Loucy (cell line): ENCODE results near the gene PIP5K1A.
"Not testable (repeated sequence)": the region's sequence is repeated elsewhere in the genome, so short reads cannot be mapped to it uniquely, and the experiment has no call there.

Experiments
- H2AFZ ChIP-seq: fragments of 200-600 bp; sonication (generic); 2 replicates; pipeline ENCODE4 v1.6.0; 2016; ENCODE audit warnings: antibody characterized with exemption, mild to moderate bottlenecking, low read length, moderate library complexity
- H3F3A ChIP-seq: fragments of 200-600 bp; 2 replicates; pipeline ENCODE4 v1.6.0; 2016; ENCODE audit warnings: antibody characterized with exemption, low read depth, mild to moderate bottlenecking
- H3K27me3 ChIP-seq: fragments of 200-600 bp; sonication (generic); 2 replicates; pipeline ENCODE4 v1.6.1; 2014; ENCODE audit warnings: low read length, mild to moderate bottlenecking; ENCODE audit not compliant: insufficient read depth, poor library complexity, severe bottlenecking
- H3K36me3 ChIP-seq: fragments of 200-600 bp; sonication (generic); 2 replicates; pipeline ENCODE4 v1.6.1; 2016; ENCODE audit warnings: low read length; ENCODE audit not compliant: insufficient read depth
- H3K4me1 ChIP-seq: fragments of 200-600 bp; sonication (generic); 2 replicates; pipeline ENCODE4 v1.5.1; 2014; ENCODE audit warnings: low read length, mild to moderate bottlenecking; ENCODE audit not compliant: insufficient read depth, poor library complexity, severe bottlenecking
- H3K4me2 ChIP-seq: fragments of 200-600 bp; sonication (generic); 2 replicates; pipeline ENCODE4 v1.6.0; 2014; ENCODE audit warnings: antibody characterized with exemption, low read length, low read depth, mild to moderate bottlenecking; ENCODE audit not compliant: poor library complexity, severe bottlenecking
- H3K4me3 ChIP-seq: fragments of 200-600 bp; sonication (generic); 2 replicates; pipeline ENCODE4 v1.5.1; 2014; ENCODE audit warnings: low read length, mild to moderate bottlenecking, mixed read lengths; ENCODE audit not compliant: poor library complexity, severe bottlenecking
- H3K79me2 ChIP-seq: fragments of 200-600 bp; sonication (generic); 2 replicates; pipeline ENCODE4 v1.6.1; 2014; ENCODE audit warnings: low read length; ENCODE audit not compliant: insufficient read depth
- H3K9ac ChIP-seq: fragments of 200-600 bp; sonication (generic); 2 replicates; pipeline ENCODE4 v1.6.0; 2014; ENCODE audit warnings: mild to moderate bottlenecking, low read depth, low read length, moderate library complexity; ENCODE audit not compliant: poor library complexity, severe bottlenecking
- H3K9me2 ChIP-seq: fragments of 200-600 bp; sonication (generic); replicated peaks from 2 replicates; pipeline ENCODE4 v1.6.1; 2016; ENCODE audit warnings: low read depth, low read length, mixed read lengths
- H3K9me3 ChIP-seq: fragments of 200-600 bp; sonication (generic); 2 replicates; pipeline ENCODE4 v1.6.1; 2014; ENCODE audit warnings: mild to moderate bottlenecking, antibody characterized with exemption, low read length, low read depth; ENCODE audit not compliant: insufficient read depth
- H4K20me1 ChIP-seq: fragments of 200-600 bp; sonication (generic); 2 replicates; pipeline ENCODE4 v1.6.0; 2014; ENCODE audit warnings: antibody characterized with exemption, low read length, mild to moderate bottlenecking; ENCODE audit not compliant: insufficient read depth, poor library complexity, severe bottlenecking
- CTCF ChIP-seq: fragments of 200-600 bp; sonication (generic); conservative IDR thresholded peaks from 2 replicates; pipeline ENCODE4 v1.5.1; 2014; ENCODE audit warnings: mild to moderate bottlenecking, antibody characterized with exemption, low read length
- EZH2phosphoT487 ChIP-seq: fragments of 200-600 bp; IDR thresholded peaks from 2 replicates; pipeline ENCODE4 v1.6.1; 2018; ENCODE audit warnings: antibody characterized with exemption, mild to moderate bottlenecking, moderate library complexity, borderline replicate concordance

The PIP5K1A gene

DNA sequence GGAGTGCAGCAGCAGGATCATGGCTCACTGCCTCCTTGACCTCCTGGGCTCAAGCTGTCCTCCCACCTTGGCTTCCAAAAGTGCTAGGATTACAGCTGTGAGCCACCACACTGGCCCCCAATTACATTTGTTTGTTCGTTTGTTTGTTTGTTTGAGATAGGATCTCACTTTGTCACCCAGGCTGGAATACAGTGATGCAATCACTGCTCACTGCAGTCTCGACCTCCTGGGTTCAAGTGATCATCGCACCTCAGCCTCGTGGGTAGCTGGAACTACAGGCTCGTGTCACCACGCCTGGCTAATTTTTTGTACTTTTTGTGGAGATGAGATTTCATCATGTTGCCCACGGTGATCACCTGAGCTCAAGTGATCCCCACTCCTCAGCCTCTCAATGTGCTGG is 6.3 kb upstream of the PIP5K1A start:
- peaks cover 21% of the 10 kb centered on the region for H3K4me1 ChIP-seq
- TF ChIP-seq EZH2phosphoT487: no peak
- TF ChIP-seq CTCF: no peak
- H3K79me2 ChIP-seq: peaks cover 29% of the 10 kb centered on the region
- H4K20me1 ChIP-seq: peaks cover 17% of the 10 kb centered on the region
- H3K27me3 ChIP-seq: no peaks in the 10 kb centered on the region
- H3K36me3 ChIP-seq: no peaks in the 10 kb centered on the region
- no peak overlapping the region for H3K9ac ChIP-seq
- no peak overlapping the region for H3K4me2 ChIP-seq
- no peaks in the 10 kb centered on the region; the same call in 1 of the 2 replicates for H3F3A ChIP-seq
- no peak overlapping the region for H3K4me3 ChIP-seq
- H3K9me2 ChIP-seq: no peaks in the 10 kb centered on the region
- no peaks in the 10 kb centered on the region for H3K9me3 ChIP-seq
- no peak overlapping the region for H2AFZ ChIP-seq

GRCh38 chr1:151193304-151193703 is 5.0 kb upstream of the PIP5K1A start:
- Histone ChIP-seq H3K4me2 (no peak overlapping the region), H3K9ac (no peak overlapping the region), H3K27me3 (no peaks in the 10 kb centered on the region), H3K79me2 (peaks cover 16% of the 10 kb centered on the region), H3K9me3 (no peaks in the 10 kb centered on the region), H3K4me1 (peaks cover 15% of the 10 kb centered on the region), H4K20me1 (peaks cover 9% of the 10 kb centered on the region), H2AFZ (no peak overlapping the region), H3K4me3 (no peak overlapping the region), H3K9me2 (no peaks in the 10 kb centered on the region), H3K36me3 (no peaks in the 10 kb centered on the region), H3F3A (no peaks in the 10 kb centered on the region; the same call in 1 of the 2 replicates)
- TF ChIP-seq EZH2phosphoT487 (no peak), CTCF (no peak)

- TF ChIP-seq CTCF (no peak), EZH2phosphoT487 (no peak)
- Histone ChIP-seq H3K36me3 (no peaks in the 10 kb centered on the region), H3K4me1 (peaks cover 11% of the 10 kb centered on the region), H4K20me1 (peaks cover 6% of the 10 kb centered on the region), H3K9ac (no peak overlapping the region), H3K4me3 (no peak overlapping the region), H3K4me2 (no peak overlapping the region), H2AFZ (no peak overlapping the region), H3K27me3 (no peaks in the 10 kb centered on the region), H3F3A (no peaks in the 10 kb centered on the region; the same call in 1 of the 2 replicates), H3K9me2 (no peaks in the 10 kb centered on the region), H3K79me2 (peaks cover 16% of the 10 kb centered on the region), H3K9me3 (no peaks in the 10 kb centered on the region)
Measured at GRCh38 chr1:151193856-151194255, 4.5 kb upstream of the PIP5K1A start.

- Histone ChIP-seq H3K4me1 (peaks cover 11% of the 10 kb centered on the region), H3K79me2 (peaks cover 17% of the 10 kb centered on the region), H4K20me1 (peaks cover 11% of the 10 kb centered on the region)
- H3K27me3 ChIP-seq, H3K9ac ChIP-seq, H3K9me3 ChIP-seq, H3K9me2 ChIP-seq, H3K36me3 ChIP-seq, H3K4me2 ChIP-seq, H3K4me3 ChIP-seq, H3F3A ChIP-seq, H2AFZ ChIP-seq: not testable (repeated sequence)
Measured at GRCh38 chr1:151194894-151195594, 3.3 kb upstream of the PIP5K1A start.
